ENCODE data around the gene PRKAR1A.

- peak; percentile 85 for TF ChIP-seq CTCF (conservative IDR thresholded peaks at IDR 0.05; ENCODE audit: low read length)
- no peak for TF ChIP-seq EZH2phosphoT487 (IDR thresholded peaks at IDR 0.05; ENCODE audit: borderline replicate concordance, low read depth, low read length)
These were observed 21.9 kb downstream of the PRKAR1A start for GRCh38 chr17:68533887-68534694.

All from OCI-LY7 (cell line).